Subcutaneous adipose tissue (tissue), 4 donors: Measurements from ENCODE around the gene TCERG1. TPM values are rescaled to one million over a fixed set of nuclear protein-coding genes. Genes with fewer than 3 reads are reported as not detected.

Source experiments
- total RNA-seq, 4 donors: library from RNA; depleted of rRNA; stranded (reverse); fragments of >200 nt; gene quantifications; one replicate each; pipeline ENCODE4 v1.1.0, GENCODE V29; 2016
- TF ChIP-seq, protein P1 (sequence below): fragments of 450-650 bp; IDR thresholded peaks from one replicate; pipeline ENCODE4 v1.5.1; 2016; ENCODE audit warnings: low read depth, mild to moderate bottlenecking, control low read depth, antibody characterized with exemption, moderate library complexity

Gene TCERG1
- total RNA-seq, 4 donors from 2014 or later = 41.6 to 120 (median 59.2) TPM

GRCh38 chr5:146507428-146507827, 60.3 kb downstream of the TCERG1 start:
- TF ChIP-seq, protein P1, sequence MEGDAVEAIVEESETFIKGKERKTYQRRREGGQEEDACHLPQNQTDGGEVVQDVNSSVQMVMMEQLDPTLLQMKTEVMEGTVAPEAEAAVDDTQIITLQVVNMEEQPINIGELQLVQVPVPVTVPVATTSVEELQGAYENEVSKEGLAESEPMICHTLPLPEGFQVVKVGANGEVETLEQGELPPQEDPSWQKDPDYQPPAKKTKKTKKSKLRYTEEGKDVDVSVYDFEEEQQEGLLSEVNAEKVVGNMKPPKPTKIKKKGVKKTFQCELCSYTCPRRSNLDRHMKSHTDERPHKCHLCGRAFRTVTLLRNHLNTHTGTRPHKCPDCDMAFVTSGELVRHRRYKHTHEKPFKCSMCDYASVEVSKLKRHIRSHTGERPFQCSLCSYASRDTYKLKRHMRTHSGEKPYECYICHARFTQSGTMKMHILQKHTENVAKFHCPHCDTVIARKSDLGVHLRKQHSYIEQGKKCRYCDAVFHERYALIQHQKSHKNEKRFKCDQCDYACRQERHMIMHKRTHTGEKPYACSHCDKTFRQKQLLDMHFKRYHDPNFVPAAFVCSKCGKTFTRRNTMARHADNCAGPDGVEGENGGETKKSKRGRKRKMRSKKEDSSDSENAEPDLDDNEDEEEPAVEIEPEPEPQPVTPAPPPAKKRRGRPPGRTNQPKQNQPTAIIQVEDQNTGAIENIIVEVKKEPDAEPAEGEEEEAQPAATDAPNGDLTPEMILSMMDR = no peak

GRCh38 chr5:146510559-146511125, 63.5 kb downstream of the TCERG1 start:
- TF ChIP-seq, protein P1 = no peak

GRCh38 chr5:146513462-146513861, 66.3 kb downstream of the TCERG1 start:
- TF ChIP-seq, protein P1 = no peak

- TF ChIP-seq, protein P1 = no peak
These were observed 67.4 kb downstream of the TCERG1 start for GRCh38 chr5:146514575-146514974.

DNA sequence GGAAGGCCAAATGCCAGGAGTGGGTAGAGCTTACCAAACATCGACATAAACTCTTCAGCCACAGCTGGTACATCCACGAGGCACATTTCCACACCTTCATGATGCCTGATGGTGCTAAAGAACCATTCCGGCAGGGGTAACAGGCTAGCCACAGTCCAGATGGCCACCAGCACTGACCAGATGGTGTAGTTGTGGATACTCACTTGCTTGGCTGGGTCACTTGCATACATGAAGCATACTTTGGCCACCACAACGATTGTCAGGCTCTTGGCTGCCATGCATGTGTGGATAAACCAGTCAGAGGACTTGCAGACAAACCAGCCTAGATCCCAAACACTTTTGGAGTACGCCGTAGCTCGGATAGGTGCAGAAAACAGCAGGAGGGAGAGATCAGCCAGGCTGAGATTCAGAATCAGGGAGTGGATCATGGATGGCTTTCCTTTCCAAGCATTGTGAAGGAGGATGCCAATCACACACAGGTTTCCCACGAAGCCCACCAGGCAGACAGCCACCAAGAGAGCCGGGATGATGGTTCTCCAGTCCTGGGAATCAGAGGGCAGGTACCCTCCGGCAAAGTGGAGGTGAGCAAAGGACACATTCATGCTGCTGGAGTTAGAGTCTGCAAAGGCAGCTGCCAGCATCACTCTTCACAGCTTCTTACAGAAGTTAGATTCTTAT, 68.5 kb downstream of the TCERG1 start:
- TF ChIP-seq, protein P1 = no peak

GRCh38 chr5:146516151-146516475, 69.0 kb downstream of the TCERG1 start, which contains the start of gene GPR151:
Gene GPR151 (minus strand): TSS chr5:146516190. CDS start chr5:146516113, 77 bp downstream.
- TF ChIP-seq, protein P1 = no peak

- TF ChIP-seq, protein P1 = no peak
These were observed 72.4 kb downstream of the TCERG1 start for GRCh38 chr5:146519554-146519953.
